MM.1S (cell line): Measurements from ENCODE around the gene SDK1.

Experiments
- EZH2 ChIP-seq: fragments of 300-600 bp; sonication (generic); optimal IDR thresholded peaks from 2 replicates; pipeline ENCODE3; 2017; ENCODE audit warnings: low read depth, mild to moderate bottlenecking, antibody characterized with exemption, low read length, mixed read lengths
- TF ChIP-seq, protein P1 (sequence below): fragments of 300-600 bp; sonication (generic); IDR thresholded peaks from 2 replicates; pipeline ENCODE4 v1.5.1; 2016; ENCODE audit warnings: antibody characterized with exemption, low read length, mixed read lengths

DNA sequence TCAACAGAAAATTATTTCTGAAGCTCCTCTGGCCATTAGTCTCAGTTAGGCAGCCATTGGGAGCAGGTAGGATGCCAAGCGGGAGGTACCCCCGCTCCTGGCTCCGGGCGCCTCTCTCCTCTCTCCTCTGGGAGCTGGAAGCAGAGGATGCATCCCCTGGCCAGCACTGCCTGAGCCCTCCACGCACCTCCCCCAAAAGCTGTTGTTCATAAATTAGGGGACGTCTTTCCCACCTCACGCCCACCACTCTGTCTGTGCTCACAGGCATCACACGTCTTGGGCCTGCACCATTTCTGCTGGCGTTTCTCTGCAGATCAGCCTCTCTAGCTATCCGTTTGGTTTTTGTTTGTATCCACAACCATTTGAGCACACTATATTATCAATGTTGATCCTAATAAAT lies 772.0 kb downstream of the SDK1 start:
- no peak for TF ChIP-seq EZH2
- TF ChIP-seq, protein P1, sequence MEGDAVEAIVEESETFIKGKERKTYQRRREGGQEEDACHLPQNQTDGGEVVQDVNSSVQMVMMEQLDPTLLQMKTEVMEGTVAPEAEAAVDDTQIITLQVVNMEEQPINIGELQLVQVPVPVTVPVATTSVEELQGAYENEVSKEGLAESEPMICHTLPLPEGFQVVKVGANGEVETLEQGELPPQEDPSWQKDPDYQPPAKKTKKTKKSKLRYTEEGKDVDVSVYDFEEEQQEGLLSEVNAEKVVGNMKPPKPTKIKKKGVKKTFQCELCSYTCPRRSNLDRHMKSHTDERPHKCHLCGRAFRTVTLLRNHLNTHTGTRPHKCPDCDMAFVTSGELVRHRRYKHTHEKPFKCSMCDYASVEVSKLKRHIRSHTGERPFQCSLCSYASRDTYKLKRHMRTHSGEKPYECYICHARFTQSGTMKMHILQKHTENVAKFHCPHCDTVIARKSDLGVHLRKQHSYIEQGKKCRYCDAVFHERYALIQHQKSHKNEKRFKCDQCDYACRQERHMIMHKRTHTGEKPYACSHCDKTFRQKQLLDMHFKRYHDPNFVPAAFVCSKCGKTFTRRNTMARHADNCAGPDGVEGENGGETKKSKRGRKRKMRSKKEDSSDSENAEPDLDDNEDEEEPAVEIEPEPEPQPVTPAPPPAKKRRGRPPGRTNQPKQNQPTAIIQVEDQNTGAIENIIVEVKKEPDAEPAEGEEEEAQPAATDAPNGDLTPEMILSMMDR: no peak
